Measurements from ENCODE around the gene SIRPA.

GRCh38 chr20:1846876-1847275 is 48.3 kb upstream of the SIRPA start:
- no peak for TF ChIP-seq ZFX (IDR thresholded peaks at IDR 0.05)
- no peak for TF ChIP-seq CTCF (conservative IDR thresholded peaks at IDR 0.05)

Data from C4-2B (cell line).